Endothelial cell of umbilical vein (primary cell): ENCODE results near the gene ZNF423.
"Not testable (repeated sequence)": the region's sequence is repeated elsewhere in the genome, so short reads cannot be mapped to it uniquely, and the experiment has no call there.

Experiments used
- CTCF ChIP-seq, 2 donors: IDR thresholded peaks; 1 replicate in 1 of 2; 2 replicates in 1 of 2; pipeline ENCODE4 v1.5.1; 2011; ENCODE audit warnings: low read length in 2 of 2, mild to moderate bottlenecking in 2 of 2, moderate library complexity in 2 of 2, control low read depth in 1 of 2, inconsistent platforms in 1 of 2, low read depth in 1 of 2; ENCODE audit not compliant: insufficient read depth in 1 of 2; ENCODE audit errors: extremely low read depth in 1 of 2
- EZH2 ChIP-seq: IDR thresholded peaks from 2 replicates; pipeline ENCODE4 v1.6.1; 2012; ENCODE audit warnings: borderline replicate concordance, low read depth, mild to moderate bottlenecking, moderate library complexity, low read length, inconsistent platforms; ENCODE audit not compliant: severe bottlenecking
- FOS ChIP-seq: IDR thresholded peaks from 2 replicates; pipeline ENCODE4 v1.6.1; 2011; ENCODE audit warnings: mild to moderate bottlenecking, low read length, moderate library complexity, borderline replicate concordance; ENCODE audit not compliant: insufficient read depth
- GATA2 ChIP-seq: IDR thresholded peaks from 2 replicates; pipeline ENCODE4 v1.7.0; 2011; ENCODE audit warnings: low read depth, mild to moderate bottlenecking, moderate library complexity, mixed read lengths, low read length; ENCODE audit not compliant: insufficient read length, insufficient read depth
- JUN ChIP-seq: IDR thresholded peaks from 2 replicates; pipeline ENCODE4 v1.6.1; 2011; ENCODE audit warnings: borderline replicate concordance, low read depth; ENCODE audit not compliant: insufficient read length, insufficient read depth
- MAX ChIP-seq: IDR thresholded peaks from 2 replicates; pipeline ENCODE4 v1.6.1; 2011; ENCODE audit not compliant: insufficient read depth, insufficient read length
- MYC ChIP-seq: IDR thresholded peaks from one replicate; pipeline ENCODE4 v1.6.1; 2011; ENCODE audit warnings: mild to moderate bottlenecking, low read depth, low read length
- POLR2A ChIP-seq: IDR thresholded peaks from 2 replicates; pipeline ENCODE4 v1.6.1; 2012; ENCODE audit warnings: low read depth, mild to moderate bottlenecking, control low read depth, low read length
- POLR2AphosphoS5 ChIP-seq: IDR thresholded peaks from 2 replicates; pipeline ENCODE4 v1.6.1; 2012; ENCODE audit warnings: low read depth, mild to moderate bottlenecking, control low read depth, low read length, moderate library complexity; ENCODE audit not compliant: insufficient read depth

GRCh38 chr16:49562894-49563293, 293.0 kb downstream of the ZNF423 start:
- TF ChIP-seq CTCF (IDR thresholded peaks at IDR 0.05; ENCODE audit: extremely low read depth in 1 of 2, insufficient read depth in 1 of 2, low read depth in 1 of 2, low read length in 2 of 2); POLR2A; EZH2; JUN; POLR2AphosphoS5; FOS; MYC; MAX; GATA2: not testable (repeated sequence)
